ENCODE measurements around the gene SLC6A16. TPM values are rescaled to one million over a fixed set of nuclear protein-coding genes. Genes with fewer than 3 reads are reported as not detected.

The SLC6A16 gene
- total and polyA plus RNA-seq, 2 of the 8 experiments (the other 6 are each of a cell fraction or from before 2014, with no cell fraction given), result 1.1 to 1.5 TPM

DNA sequence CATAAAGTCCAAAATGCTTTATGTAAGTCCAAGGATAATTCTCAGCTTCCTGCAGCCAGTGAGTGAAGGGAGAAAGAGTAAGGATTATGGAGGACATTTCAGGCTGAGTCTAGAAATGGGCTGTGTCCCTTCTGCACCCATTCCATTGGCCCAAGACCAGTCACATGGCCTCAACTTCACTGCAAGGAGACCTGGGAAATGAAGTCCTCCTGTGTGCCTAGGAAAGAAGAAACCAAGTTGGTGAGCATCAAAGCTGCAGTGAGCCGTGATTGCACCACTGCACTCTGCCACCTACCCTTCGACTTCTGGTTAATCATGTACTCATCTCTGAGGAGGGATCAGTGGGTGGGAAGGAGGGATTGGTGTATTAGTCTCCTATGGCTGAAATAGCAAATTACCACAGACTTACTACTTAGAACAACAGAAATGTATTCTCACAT, 6.6 kb upstream of the SLC6A16 start:
- H3K9me3 ChIP-seq (ENCODE audit: insufficient read depth in 2 of 2, low read depth in 1 of 2, low read length in 1 of 2), result no peaks in the 10 kb centered on the region
- no peak overlapping the region for H2BK12ac ChIP-seq (ENCODE audit: low read depth, low read length)
- TF ChIP-seq BCL11A (IDR thresholded peaks at IDR 0.05; ENCODE audit: low read depth in 2 of 2, low read length in 2 of 2) (no peak), POLR2A (IDR thresholded peaks at IDR 0.05; ENCODE audit: control extremely low read depth in 1 of 2, low read depth in 2 of 2, low read length in 2 of 2) (0 out of 3 replicates have a peak, but pooled peaks of 1 of the 2 experiments have one; percentile 22), YY1 (IDR thresholded peaks at IDR 0.05; ENCODE audit: low read depth, low read length) (peak; percentile 35; the same call in 1 of the 2 replicates), KDM5A (IDR thresholded peaks at IDR 0.05; ENCODE audit: low read length) (no peak), SIX5 (IDR thresholded peaks at IDR 0.05; ENCODE audit: low read depth, low read length) (peak; percentile 70)
- TF ChIP-seq, protein P1, sequence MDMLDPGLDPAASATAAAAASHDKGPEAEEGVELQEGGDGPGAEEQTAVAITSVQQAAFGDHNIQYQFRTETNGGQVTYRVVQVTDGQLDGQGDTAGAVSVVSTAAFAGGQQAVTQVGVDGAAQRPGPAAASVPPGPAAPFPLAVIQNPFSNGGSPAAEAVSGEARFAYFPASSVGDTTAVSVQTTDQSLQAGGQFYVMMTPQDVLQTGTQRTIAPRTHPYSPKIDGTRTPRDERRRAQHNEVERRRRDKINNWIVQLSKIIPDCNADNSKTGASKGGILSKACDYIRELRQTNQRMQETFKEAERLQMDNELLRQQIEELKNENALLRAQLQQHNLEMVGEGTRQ (IDR thresholded peaks at IDR 0.05; ENCODE audit: low read length), result peak; percentile 91
- TF ChIP-seq, protein P2, sequence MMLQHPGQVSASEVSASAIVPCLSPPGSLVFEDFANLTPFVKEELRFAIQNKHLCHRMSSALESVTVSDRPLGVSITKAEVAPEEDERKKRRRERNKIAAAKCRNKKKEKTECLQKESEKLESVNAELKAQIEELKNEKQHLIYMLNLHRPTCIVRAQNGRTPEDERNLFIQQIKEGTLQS (IDR thresholded peaks at IDR 0.05; ENCODE audit: insufficient read depth, low read depth, low read length), result peak; percentile 51; the same call in 1 of the 2 replicates
- no peak overlapping the region for H3K14ac ChIP-seq (ENCODE audit: insufficient read length)
- no peak overlapping the region for H3K18ac ChIP-seq (ENCODE audit: extremely low read depth, low read length)
- H4K8ac ChIP-seq (ENCODE audit: extremely low read depth, insufficient read depth, low read length), result no peak overlapping the region
- no peaks in the 10 kb centered on the region for H3K79me1 ChIP-seq (ENCODE audit: low read depth, low read length)
- no peaks in the 10 kb centered on the region for H3K79me2 ChIP-seq (ENCODE audit: control insufficient read depth in 1 of 2, insufficient read depth in 2 of 2, low read length in 2 of 2)
- H3K27me3 ChIP-seq (replicated peaks in 1 of 4; ENCODE audit: control insufficient read depth in 3 of 4, extremely low read depth in 1 of 4, insufficient read depth in 3 of 4, low read length in 3 of 4), result peaks cover 0 to 2% (median 0%) of the 10 kb centered on the region in 4 experiments; a peak in 4 of 7 replicates
- no peak for DNase-seq (ENCODE audit: low read depth in 1 of 2, low spot score in 2 of 2)
- FAIRE-seq, result peak; percentile 70
- H4K91ac ChIP-seq (replicated peaks; ENCODE audit: insufficient read length, low read length), result no peak overlapping the region
- no peak overlapping the region for H3K23ac ChIP-seq (ENCODE audit: insufficient read length)
- H2BK20ac ChIP-seq (ENCODE audit: low read length), result no peak overlapping the region
- H3K27ac ChIP-seq (ENCODE audit: low read depth, low read length), result no peak overlapping the region
- H3K56ac ChIP-seq (replicated peaks; ENCODE audit: insufficient read length, low read depth, low read length), result no peak overlapping the region
- no peak overlapping the region for H3K4me3 ChIP-seq (ENCODE audit: extremely low read depth in 1 of 4, insufficient read depth in 2 of 4, low read depth in 3 of 4, low read length in 4 of 4)
- H3K4ac ChIP-seq (replicated peaks; ENCODE audit: insufficient read length, low read depth, low read length), result no peak overlapping the region
- ChIA-PET POLR2A (ENCODE audit: partially characterized antibody) (interaction anchor here (0.7 to 1.7 kb wide), 4 partner anchors 9 to 50 kb away, joined by 3 to 4 read pairs (median 3); no protein-coding TSS in a partner anchor), CTCF (ENCODE audit: partially characterized antibody) (interaction anchor here (1.2 to 2.3 kb wide), 3 partner anchors 19 to 105 kb away, joined by 3 to 7 read pairs (median 6); no protein-coding TSS in a partner anchor)
- no peak overlapping the region for H3K4me2 ChIP-seq (ENCODE audit: insufficient read depth in 1 of 2, low read depth in 2 of 2, low read length in 2 of 2)
- H4K5ac ChIP-seq (ENCODE audit: insufficient read length, low read depth, low read length), result no peak overlapping the region
- no peak overlapping the region for H2AK5ac ChIP-seq (ENCODE audit: low read depth, low read length)
- no peak overlapping the region for H2AFZ ChIP-seq (ENCODE audit: low read length)
- H3K9ac ChIP-seq (replicated peaks in 1 of 4; ENCODE audit: extremely low read depth in 1 of 4, low read depth in 3 of 4, low read length in 3 of 4), result no peak overlapping the region
- WGBS, 2 experiments (ENCODE audit: extremely low coverage in 1 of 2, insufficient coverage in 1 of 2, insufficient read length in 1 of 2, insufficient replicate concordance in 2 of 2, low coverage in 1 of 2, low lambda C conversion rate in 2 of 2, missing lambda C conversion rate in 1 of 2), result 78% methylated on average over 2 of the region's 2 CpGs; no CpG with 5 or more reads in 1 of the 2 experiments
- 0 out of 8 replicates have a peak, but pooled peaks cover 0 to 5% (median 0%) of the 10 kb centered on the region in 4 experiments for H3K36me3 ChIP-seq (ENCODE audit: control insufficient read depth in 2 of 4, insufficient read depth in 4 of 4, low read length in 3 of 4)
- H2BK15ac ChIP-seq (ENCODE audit: low read length), result no peak overlapping the region
- no peak overlapping the region for H2BK5ac ChIP-seq (ENCODE audit: low read depth, low read length)
- H4K20me1 ChIP-seq (replicated peaks in 1 of 2; ENCODE audit: control insufficient read depth in 1 of 2, insufficient read depth in 2 of 2, low read length in 2 of 2), result peaks cover 0 to 3% of the 10 kb centered on the region in 2 experiments
- no peaks in the 10 kb centered on the region for H3K23me2 ChIP-seq (ENCODE audit: low read depth, low read length)
- peaks cover 0 to 3% (median 0%) of the 10 kb centered on the region in 4 experiments; a peak in 1 of 7 replicates for H3K4me1 ChIP-seq (replicated peaks in 1 of 4; ENCODE audit: control insufficient read depth in 3 of 4, insufficient read depth in 4 of 4, low read length in 3 of 4)
- no peak overlapping the region for H2BK120ac ChIP-seq (replicated peaks; ENCODE audit: low read depth, low read length)

All from H1 (cell line).